Liver (tissue), 3 donors: Measurements from ENCODE around the gene MOSPD3.

Experiments used
- FOXA1 ChIP-seq: IDR thresholded peaks from 2 replicates; pipeline ENCODE4 v1.6.1; 2016; ENCODE audit warnings: antibody characterized with exemption
- GABPA ChIP-seq, 2 donors: IDR thresholded peaks in 1 of 2; conservative IDR thresholded peaks in 1 of 2; 2 replicates each; pipeline ENCODE4 v1.6.1; 2016; ENCODE audit warnings: antibody characterized with exemption in 2 of 2, mild to moderate bottlenecking in 1 of 2, moderate library complexity in 1 of 2
- JUND ChIP-seq, 2 donors: IDR thresholded peaks; 2 replicates each; pipeline ENCODE4 v1.6.1; 2016; ENCODE audit warnings: antibody characterized with exemption in 2 of 2
- RAD21 ChIP-seq, 2 donors: IDR thresholded peaks; 2 replicates each; pipeline ENCODE4 v1.6.1; 2016; ENCODE audit warnings: antibody characterized with exemption in 2 of 2, mild to moderate bottlenecking in 2 of 2
- TAF1 ChIP-seq: conservative IDR thresholded peaks from 2 replicates; pipeline ENCODE4 v1.6.1; 2016; ENCODE audit warnings: antibody characterized with exemption, mild to moderate bottlenecking
- YY1 ChIP-seq: IDR thresholded peaks from 2 replicates; pipeline ENCODE4 v1.6.1; 2016; ENCODE audit warnings: antibody characterized with exemption, mild to moderate bottlenecking
- TF ChIP-seq, protein P1 (sequence below): IDR thresholded peaks from 2 replicates; pipeline ENCODE4 v1.6.1; 2016; ENCODE audit warnings: antibody characterized with exemption
- TF ChIP-seq, protein P2 (sequence below): fragments of 150-350 bp; IDR thresholded peaks from 2 replicates; pipeline ENCODE4 v1.5.1; 2017; ENCODE audit warnings: improper control_type of control experiment, low read depth, low read length; ENCODE audit not compliant: missing input control
- TF ChIP-seq, protein P3 (sequence below): IDR thresholded peaks from 2 replicates; pipeline ENCODE4 v1.6.1; 2016; ENCODE audit warnings: antibody characterized with exemption
- TF ChIP-seq, protein P4 (sequence below): IDR thresholded peaks from 2 replicates; pipeline ENCODE4 v1.6.1; 2016; ENCODE audit warnings: antibody characterized with exemption
- TF ChIP-seq, protein P5 (sequence below): IDR thresholded peaks from 2 replicates; pipeline ENCODE4 v1.6.1; 2016; ENCODE audit warnings: antibody characterized with exemption, mild to moderate bottlenecking
- donor health status: healthy.
- donor health status: healthy.

DNA sequence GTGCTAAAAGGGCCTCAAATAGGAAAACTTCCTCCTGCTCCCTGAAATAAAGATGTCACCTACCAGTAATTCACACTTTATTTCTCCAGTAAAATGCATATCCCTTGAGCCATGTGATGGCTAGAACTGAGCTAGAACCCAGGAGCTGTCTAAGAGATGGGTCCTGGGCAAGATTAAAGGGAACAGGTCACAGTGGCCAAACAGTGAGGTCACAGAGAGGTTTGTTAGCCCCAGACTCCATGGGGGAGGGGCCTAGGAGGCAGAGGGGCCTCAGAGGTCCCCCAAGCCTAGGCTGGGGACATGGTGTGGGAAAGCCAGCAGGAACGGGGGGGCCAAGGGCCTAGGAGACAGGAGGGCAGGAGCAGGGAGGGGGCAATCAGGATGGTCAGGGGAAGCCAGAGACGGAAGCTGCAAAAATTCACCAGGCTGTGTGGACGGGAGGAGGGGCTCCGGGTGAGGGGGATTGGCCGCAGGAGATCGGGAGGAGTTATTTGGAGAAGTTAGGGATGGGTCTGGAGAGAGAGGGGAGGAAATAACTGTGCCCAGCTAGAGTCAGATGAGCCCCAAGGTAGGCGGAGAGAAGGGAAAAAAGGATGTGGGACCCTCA lies 22.9 kb upstream of the MOSPD3 start:
- TF ChIP-seq, protein P1, sequence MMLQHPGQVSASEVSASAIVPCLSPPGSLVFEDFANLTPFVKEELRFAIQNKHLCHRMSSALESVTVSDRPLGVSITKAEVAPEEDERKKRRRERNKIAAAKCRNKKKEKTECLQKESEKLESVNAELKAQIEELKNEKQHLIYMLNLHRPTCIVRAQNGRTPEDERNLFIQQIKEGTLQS, result no peak
- TF ChIP-seq FOXA1, result no peak
- TF ChIP-seq, protein P2, sequence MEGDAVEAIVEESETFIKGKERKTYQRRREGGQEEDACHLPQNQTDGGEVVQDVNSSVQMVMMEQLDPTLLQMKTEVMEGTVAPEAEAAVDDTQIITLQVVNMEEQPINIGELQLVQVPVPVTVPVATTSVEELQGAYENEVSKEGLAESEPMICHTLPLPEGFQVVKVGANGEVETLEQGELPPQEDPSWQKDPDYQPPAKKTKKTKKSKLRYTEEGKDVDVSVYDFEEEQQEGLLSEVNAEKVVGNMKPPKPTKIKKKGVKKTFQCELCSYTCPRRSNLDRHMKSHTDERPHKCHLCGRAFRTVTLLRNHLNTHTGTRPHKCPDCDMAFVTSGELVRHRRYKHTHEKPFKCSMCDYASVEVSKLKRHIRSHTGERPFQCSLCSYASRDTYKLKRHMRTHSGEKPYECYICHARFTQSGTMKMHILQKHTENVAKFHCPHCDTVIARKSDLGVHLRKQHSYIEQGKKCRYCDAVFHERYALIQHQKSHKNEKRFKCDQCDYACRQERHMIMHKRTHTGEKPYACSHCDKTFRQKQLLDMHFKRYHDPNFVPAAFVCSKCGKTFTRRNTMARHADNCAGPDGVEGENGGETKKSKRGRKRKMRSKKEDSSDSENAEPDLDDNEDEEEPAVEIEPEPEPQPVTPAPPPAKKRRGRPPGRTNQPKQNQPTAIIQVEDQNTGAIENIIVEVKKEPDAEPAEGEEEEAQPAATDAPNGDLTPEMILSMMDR, result no peak
- no peak for TF ChIP-seq YY1
- no peak for TF ChIP-seq GABPA (IDR thresholded peaks at IDR 0.05 in 1 of 2, conservative IDR thresholded peaks at IDR 0.05 in 1 of 2)
- TF ChIP-seq RAD21 (IDR thresholded peaks at IDR 0.05), result no peak
- TF ChIP-seq, protein P3, sequence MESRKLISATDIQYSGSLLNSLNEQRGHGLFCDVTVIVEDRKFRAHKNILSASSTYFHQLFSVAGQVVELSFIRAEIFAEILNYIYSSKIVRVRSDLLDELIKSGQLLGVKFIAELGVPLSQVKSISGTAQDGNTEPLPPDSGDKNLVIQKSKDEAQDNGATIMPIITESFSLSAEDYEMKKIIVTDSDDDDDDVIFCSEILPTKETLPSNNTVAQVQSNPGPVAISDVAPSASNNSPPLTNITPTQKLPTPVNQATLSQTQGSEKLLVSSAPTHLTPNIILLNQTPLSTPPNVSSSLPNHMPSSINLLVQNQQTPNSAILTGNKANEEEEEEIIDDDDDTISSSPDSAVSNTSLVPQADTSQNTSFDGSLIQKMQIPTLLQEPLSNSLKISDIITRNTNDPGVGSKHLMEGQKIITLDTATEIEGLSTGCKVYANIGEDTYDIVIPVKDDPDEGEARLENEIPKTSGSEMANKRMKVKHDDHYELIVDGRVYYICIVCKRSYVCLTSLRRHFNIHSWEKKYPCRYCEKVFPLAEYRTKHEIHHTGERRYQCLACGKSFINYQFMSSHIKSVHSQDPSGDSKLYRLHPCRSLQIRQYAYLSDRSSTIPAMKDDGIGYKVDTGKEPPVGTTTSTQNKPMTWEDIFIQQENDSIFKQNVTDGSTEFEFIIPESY, result no peak
- TF ChIP-seq, protein P4, sequence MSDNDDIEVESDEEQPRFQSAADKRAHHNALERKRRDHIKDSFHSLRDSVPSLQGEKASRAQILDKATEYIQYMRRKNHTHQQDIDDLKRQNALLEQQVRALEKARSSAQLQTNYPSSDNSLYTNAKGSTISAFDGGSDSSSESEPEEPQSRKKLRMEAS, result no peak
- TF ChIP-seq, protein P5, sequence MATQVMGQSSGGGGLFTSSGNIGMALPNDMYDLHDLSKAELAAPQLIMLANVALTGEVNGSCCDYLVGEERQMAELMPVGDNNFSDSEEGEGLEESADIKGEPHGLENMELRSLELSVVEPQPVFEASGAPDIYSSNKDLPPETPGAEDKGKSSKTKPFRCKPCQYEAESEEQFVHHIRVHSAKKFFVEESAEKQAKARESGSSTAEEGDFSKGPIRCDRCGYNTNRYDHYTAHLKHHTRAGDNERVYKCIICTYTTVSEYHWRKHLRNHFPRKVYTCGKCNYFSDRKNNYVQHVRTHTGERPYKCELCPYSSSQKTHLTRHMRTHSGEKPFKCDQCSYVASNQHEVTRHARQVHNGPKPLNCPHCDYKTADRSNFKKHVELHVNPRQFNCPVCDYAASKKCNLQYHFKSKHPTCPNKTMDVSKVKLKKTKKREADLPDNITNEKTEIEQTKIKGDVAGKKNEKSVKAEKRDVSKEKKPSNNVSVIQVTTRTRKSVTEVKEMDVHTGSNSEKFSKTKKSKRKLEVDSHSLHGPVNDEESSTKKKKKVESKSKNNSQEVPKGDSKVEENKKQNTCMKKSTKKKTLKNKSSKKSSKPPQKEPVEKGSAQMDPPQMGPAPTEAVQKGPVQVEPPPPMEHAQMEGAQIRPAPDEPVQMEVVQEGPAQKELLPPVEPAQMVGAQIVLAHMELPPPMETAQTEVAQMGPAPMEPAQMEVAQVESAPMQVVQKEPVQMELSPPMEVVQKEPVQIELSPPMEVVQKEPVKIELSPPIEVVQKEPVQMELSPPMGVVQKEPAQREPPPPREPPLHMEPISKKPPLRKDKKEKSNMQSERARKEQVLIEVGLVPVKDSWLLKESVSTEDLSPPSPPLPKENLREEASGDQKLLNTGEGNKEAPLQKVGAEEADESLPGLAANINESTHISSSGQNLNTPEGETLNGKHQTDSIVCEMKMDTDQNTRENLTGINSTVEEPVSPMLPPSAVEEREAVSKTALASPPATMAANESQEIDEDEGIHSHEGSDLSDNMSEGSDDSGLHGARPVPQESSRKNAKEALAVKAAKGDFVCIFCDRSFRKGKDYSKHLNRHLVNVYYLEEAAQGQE, result no peak
- no peak for TF ChIP-seq TAF1
- no peak for TF ChIP-seq JUND (IDR thresholded peaks at IDR 0.05)
